ENCODE data around the gene DUSP1. TPM values are rescaled to one million over a fixed set of nuclear protein-coding genes. Genes with fewer than 3 reads are reported as not detected.
A peak's percentile ranks its signal among the peaks of the same experiment; 100 is the strongest.

DUSP1 gene
- total RNA-seq, 4 donors from 2014 or later: 222 to 415 (median 252) TPM

DNA sequence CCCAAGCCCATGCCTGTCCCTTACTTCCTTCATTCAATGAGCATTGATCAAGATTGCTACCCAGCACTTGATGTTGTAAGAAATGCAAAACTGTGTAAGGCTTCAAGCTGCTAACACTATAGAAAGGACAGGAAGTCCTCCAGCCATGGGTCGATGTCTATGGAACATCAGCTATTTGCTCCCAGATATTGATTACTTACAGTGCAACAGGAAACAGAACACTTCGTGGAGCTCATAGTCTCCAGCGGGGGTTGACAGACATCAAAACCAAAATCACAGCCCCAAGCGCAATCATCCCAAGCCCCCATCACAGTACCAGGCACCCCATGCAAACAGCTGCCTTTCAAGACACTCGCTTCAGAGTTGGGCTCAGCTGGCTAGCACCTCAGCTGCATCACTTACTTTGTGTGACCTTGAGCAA is 26.8 kb upstream of the DUSP1 start:
- Histone ChIP-seq H3K4me1 (peaks cover 10 to 69% (median 63%) of the 10 kb centered on the region in 3 donors), H3K9me3 (no peaks in the 10 kb centered on the region), H3K27me3 (no peaks in the 10 kb centered on the region), H3K4me3 (no peak overlapping the region), H3K36me3 (no peaks in the 10 kb centered on the region), H3K27ac (peak overlapping the region; percentile 69 to 89 (median 78))
- no peak for TF ChIP-seq POLR2A (IDR thresholded peaks at IDR 0.05)
- TF ChIP-seq, protein P1, sequence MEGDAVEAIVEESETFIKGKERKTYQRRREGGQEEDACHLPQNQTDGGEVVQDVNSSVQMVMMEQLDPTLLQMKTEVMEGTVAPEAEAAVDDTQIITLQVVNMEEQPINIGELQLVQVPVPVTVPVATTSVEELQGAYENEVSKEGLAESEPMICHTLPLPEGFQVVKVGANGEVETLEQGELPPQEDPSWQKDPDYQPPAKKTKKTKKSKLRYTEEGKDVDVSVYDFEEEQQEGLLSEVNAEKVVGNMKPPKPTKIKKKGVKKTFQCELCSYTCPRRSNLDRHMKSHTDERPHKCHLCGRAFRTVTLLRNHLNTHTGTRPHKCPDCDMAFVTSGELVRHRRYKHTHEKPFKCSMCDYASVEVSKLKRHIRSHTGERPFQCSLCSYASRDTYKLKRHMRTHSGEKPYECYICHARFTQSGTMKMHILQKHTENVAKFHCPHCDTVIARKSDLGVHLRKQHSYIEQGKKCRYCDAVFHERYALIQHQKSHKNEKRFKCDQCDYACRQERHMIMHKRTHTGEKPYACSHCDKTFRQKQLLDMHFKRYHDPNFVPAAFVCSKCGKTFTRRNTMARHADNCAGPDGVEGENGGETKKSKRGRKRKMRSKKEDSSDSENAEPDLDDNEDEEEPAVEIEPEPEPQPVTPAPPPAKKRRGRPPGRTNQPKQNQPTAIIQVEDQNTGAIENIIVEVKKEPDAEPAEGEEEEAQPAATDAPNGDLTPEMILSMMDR (IDR thresholded peaks at IDR 0.05): no peak
- DNase-seq: no peak
- 67 to 68% methylated on average over 4 to 5 of the region's 5 CpGs for WGBS, 2 donors
- intact Hi-C loops (cut with DNase I): no loop called here

DNA sequence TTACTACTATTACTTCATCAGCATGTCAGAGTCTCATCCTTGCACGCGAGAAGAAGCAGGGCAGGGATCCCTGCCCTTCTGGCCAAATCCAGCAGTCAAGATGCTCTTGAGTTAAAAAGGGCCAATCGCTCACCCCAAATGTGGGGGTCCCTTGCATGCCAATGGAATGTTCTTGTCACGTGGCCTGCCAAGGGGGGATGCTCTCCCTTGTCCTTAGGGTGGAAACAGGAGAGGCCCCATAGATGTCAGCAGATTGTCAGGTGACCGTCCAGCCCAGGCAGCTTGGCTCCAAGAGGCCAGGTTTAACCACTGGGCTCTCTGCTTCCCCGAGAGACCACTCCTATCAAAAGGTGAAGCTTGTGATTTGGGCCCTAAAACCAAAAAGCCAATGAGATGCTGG is 25.3 kb upstream of the DUSP1 start:
- H3K9me3 ChIP-seq: no peaks in the 10 kb centered on the region
- H3K27ac ChIP-seq: peak overlapping the region in 3 of 4 donors; percentile 82 to 89 (median 82)
- intact Hi-C loops (cut with DNase I): no loop called here
- no peaks in the 10 kb centered on the region for H3K36me3 ChIP-seq
- no peak for TF ChIP-seq POLR2A (IDR thresholded peaks at IDR 0.05)
- TF ChIP-seq, protein P1 (IDR thresholded peaks at IDR 0.05): no peak
- H3K27me3 ChIP-seq: no peaks in the 10 kb centered on the region
- no peak overlapping the region for H3K4me3 ChIP-seq
- DNase-seq: no peak
- WGBS, 2 donors: 81 to 96% methylated on average over 4 to 5 of the region's 6 CpGs
- H3K4me1 ChIP-seq: peaks cover 10 to 63% (median 59%) of the 10 kb centered on the region in 3 donors

DNA sequence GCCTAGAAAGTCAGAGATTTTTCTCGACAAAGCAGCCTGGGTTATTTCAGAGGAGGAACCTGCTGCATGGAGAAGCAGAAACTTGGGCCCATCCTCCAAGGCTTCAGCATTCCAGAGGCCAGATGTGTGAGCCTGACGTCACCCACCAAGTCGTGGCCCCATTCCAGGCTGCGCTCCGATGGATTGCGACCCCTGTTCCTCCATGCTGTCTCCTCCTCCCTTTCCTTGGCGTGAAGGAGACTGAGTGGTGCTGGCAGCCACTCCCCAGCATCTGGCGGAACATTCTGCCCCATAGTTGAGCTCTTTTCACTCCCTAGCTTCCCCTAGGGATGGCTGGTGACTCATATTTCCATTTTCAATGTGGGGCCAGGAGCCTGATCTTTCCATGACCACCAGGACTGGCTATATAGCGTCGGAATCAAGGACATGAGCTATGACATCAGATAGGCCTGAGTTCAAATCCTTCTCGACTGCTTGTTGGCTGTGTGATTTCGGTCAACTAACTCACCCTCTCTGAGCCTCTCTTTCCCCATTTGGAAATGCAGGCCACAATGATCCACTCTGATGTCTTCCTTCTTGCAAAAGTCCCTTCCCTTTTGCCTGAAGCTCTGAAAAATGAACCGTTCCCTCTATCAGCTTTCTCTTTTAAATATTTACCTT is 24.5 kb upstream of the DUSP1 start:
- peak overlapping the region in 3 of 4 donors; percentile 82 to 89 (median 82) for H3K27ac ChIP-seq
- WGBS, 2 donors: 49 to 59% methylated on average over 9 to 13 of the region's 13 CpGs
- intact Hi-C loops (cut with DNase I): no loop called here
- DNase-seq: no peak
- H3K9me3 ChIP-seq: no peaks in the 10 kb centered on the region
- no peak overlapping the region for H3K4me3 ChIP-seq
- H3K4me1 ChIP-seq: peaks cover 10 to 59% (median 53%) of the 10 kb centered on the region in 3 donors
- H3K36me3 ChIP-seq: no peaks in the 10 kb centered on the region
- H3K27me3 ChIP-seq: no peaks in the 10 kb centered on the region
- TF ChIP-seq, protein P1 (IDR thresholded peaks at IDR 0.05): no peak
- TF ChIP-seq POLR2A (IDR thresholded peaks at IDR 0.05): no peak

DNA sequence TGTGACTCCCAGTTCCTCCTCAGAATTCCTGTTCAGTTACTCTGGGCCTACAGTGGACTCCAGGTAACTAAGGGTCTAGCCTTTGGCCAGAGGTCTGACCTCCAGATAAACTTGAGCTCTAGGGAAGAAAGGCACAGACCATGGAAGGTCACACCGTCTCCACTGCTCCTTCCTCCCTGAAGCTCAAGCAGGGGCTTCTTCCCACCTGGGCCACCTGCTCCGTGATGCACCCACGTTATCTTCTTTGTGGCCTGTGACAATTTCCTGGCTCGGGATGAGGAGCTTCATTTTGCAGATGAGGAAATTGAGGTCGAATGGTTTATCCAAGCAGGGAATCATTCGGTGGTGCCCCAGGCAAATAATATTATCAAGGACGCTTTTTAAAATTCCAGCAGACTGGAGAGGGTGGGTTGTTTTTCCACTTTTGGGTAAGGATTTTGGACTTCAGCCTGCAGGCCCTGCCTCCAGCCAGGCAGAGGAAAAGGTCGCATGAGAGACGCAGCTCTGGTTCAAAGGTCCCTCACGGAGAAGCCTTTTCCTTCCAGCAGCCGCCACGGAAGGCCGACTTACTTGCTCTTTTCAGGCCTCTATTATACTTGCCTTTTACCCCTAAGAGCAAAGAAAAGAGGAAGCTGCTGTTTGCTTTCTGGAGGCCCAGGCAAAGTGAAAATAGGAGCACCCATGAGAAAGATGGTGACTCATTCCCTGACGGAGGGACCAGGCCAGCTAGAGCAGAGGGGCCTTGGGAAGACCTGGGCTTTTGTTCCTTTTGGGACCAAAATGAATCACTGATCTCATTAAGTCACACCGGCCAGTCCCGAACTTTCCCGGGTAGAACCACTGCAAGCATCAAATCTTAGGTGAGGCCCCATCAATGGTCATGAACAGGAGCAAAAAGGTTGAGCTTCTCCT is 22.8 kb upstream of the DUSP1 start:
- H3K9me3 ChIP-seq: no peaks in the 10 kb centered on the region
- no peak for DNase-seq

More for the DNA sequence above, 22.8 kb upstream of the DUSP1 start:
- Histone ChIP-seq H3K27me3 (no peaks in the 10 kb centered on the region), H3K36me3 (no peaks in the 10 kb centered on the region), H3K4me1 (peaks cover 23 to 59% (median 53%) of the 10 kb centered on the region in 3 donors), H3K27ac (peak overlapping the region; percentile 61 to 93 (median 82)), H3K4me3 (no peak overlapping the region)
- intact Hi-C loops (cut with DNase I): no loop called here
- 66 to 84% methylated on average over 16 to 17 of the region's 17 CpGs for WGBS, 2 donors
- no peak for TF ChIP-seq POLR2A (IDR thresholded peaks at IDR 0.05)
- TF ChIP-seq, protein P1 (IDR thresholded peaks at IDR 0.05): no peak

Measured in esophagus squamous epithelium (tissue), 5 donors.